ENCODE measurements around the gene FAM118B.
A peak's percentile ranks its signal among the peaks of the same experiment; 100 is the strongest.

Gene FAM118B

GRCh38 chr11:126211236-126212088 is at the start of gene FAM118B, which contains the start of gene RPUSD4:
TSS of gene FAM118B (plus strand) at chr11:126211782. CDS start at chr11:126235002, 23,220 bp downstream.
TSS of gene RPUSD4 (minus strand) at chr11:126211650. CDS start at chr11:126211638, 12 bp downstream.
- peak; percentile 97 for ATAC-seq (replicated peaks; ENCODE audit: extremely low read depth, poor library complexity, severe bottlenecking)
- peaks cover 40% of the 10 kb centered on the region for H3K4me1 Mint-ChIP-seq
- peak within 1 kb of the TSS; percentile 94 for H3K27ac Mint-ChIP-seq (ENCODE audit: low read depth)
- peak; percentile 98 to 100 for DNase-seq (ENCODE audit: low spot score in 2 of 2)
- peak within 1 kb of the TSS; percentile 93 for H3K4me3 Mint-ChIP-seq
- peaks cover 27% of the 10 kb centered on the region for H3K36me3 Mint-ChIP-seq (ENCODE audit: insufficient read depth)
- H3K9me3 Mint-ChIP-seq: no peaks in the 10 kb centered on the region
- H3K27me3 Mint-ChIP-seq: no peaks in the 10 kb centered on the region

DNA sequence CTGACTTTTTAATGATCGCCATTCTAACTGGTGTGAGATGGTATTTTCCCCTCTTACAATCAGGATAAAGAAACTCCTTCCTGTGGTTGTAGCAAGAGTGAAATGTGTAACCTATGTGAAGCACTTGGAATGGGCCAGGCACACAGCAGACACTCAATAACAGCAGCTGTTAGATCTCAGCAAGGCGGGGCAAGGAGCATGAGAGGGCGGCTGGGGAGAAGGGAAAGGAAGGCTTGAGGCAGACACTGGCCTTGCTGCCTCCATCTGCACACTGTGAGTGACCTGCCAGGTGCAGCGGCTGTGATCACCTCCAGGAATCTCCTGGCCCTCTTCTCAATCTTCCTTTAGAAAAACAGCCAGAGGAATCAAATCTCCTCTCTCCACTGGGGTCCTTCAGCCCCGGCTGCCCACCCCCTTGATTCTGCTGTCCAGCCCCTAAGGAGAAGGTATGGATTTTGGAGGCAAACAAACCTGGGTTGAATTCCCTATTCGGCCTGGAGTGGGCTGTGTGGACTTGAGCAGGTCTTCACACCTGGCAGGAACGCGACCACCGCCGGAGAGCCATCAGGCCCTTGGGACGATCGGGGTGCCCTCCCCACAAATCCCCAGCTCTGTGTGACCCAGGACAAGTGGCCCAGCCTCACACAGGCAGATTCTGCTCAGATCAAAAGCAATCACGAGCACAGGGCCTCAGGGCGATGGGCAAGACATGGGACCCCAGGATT is 49.1 kb upstream of the FAM118B start:
- H3K36me3 Mint-ChIP-seq (ENCODE audit: insufficient read depth): no peaks in the 10 kb centered on the region
- H3K27ac Mint-ChIP-seq (ENCODE audit: low read depth): no peak overlapping the region
- ATAC-seq (replicated peaks; ENCODE audit: extremely low read depth, poor library complexity, severe bottlenecking) (no peak), DNase-seq (ENCODE audit: low spot score in 2 of 2) (no peak)
- no peak overlapping the region for H3K4me3 Mint-ChIP-seq
- peaks cover 30% of the 10 kb centered on the region for H3K27me3 Mint-ChIP-seq
- no peaks in the 10 kb centered on the region for H3K4me1 Mint-ChIP-seq
- H3K9me3 Mint-ChIP-seq: no peaks in the 10 kb centered on the region

- Mint-ChIP-seq H3K27me3 (peaks cover 35% of the 10 kb centered on the region), H3K9me3 (no peaks in the 10 kb centered on the region), H3K27ac (ENCODE audit: low read depth) (no peak overlapping the region), H3K36me3 (ENCODE audit: insufficient read depth) (no peaks in the 10 kb centered on the region), H3K4me1 (no peaks in the 10 kb centered on the region), H3K4me3 (no peak overlapping the region)
- ATAC-seq (replicated peaks; ENCODE audit: extremely low read depth, poor library complexity, severe bottlenecking) (no peak), DNase-seq (ENCODE audit: low spot score in 2 of 2) (no peak)
Observed at GRCh38 chr11:126163074-126163700, 48.4 kb upstream of the FAM118B start.

GRCh38 chr11:126163779-126164178 is 47.8 kb upstream of the FAM118B start:
- no peak overlapping the region for H3K27ac Mint-ChIP-seq (ENCODE audit: low read depth)
- H3K4me3 Mint-ChIP-seq: no peak overlapping the region
- no peaks in the 10 kb centered on the region for H3K9me3 Mint-ChIP-seq
- no peak for ATAC-seq (replicated peaks; ENCODE audit: extremely low read depth, poor library complexity, severe bottlenecking)
- H3K36me3 Mint-ChIP-seq (ENCODE audit: insufficient read depth): no peaks in the 10 kb centered on the region
- DNase-seq (ENCODE audit: low spot score in 2 of 2): no peak
- H3K4me1 Mint-ChIP-seq: no peaks in the 10 kb centered on the region
- peaks cover 41% of the 10 kb centered on the region for H3K27me3 Mint-ChIP-seq

- no peaks in the 10 kb centered on the region for H3K4me1 Mint-ChIP-seq
- H3K27me3 Mint-ChIP-seq: peaks cover 51% of the 10 kb centered on the region
- ATAC-seq (replicated peaks; ENCODE audit: extremely low read depth, poor library complexity, severe bottlenecking): no peak
- H3K9me3 Mint-ChIP-seq: no peaks in the 10 kb centered on the region
- no peak for DNase-seq (ENCODE audit: low spot score in 2 of 2)
- no peak overlapping the region for H3K4me3 Mint-ChIP-seq
- no peaks in the 10 kb centered on the region for H3K36me3 Mint-ChIP-seq (ENCODE audit: insufficient read depth)
- no peak overlapping the region for H3K27ac Mint-ChIP-seq (ENCODE audit: low read depth)
Observed at GRCh38 chr11:126164781-126165180, 46.8 kb upstream of the FAM118B start.

- Mint-ChIP-seq H3K27me3 (peaks cover 52% of the 10 kb centered on the region), H3K27ac (ENCODE audit: low read depth) (no peak overlapping the region), H3K4me3 (no peak overlapping the region), H3K4me1 (no peaks in the 10 kb centered on the region), H3K36me3 (ENCODE audit: insufficient read depth) (no peaks in the 10 kb centered on the region), H3K9me3 (no peaks in the 10 kb centered on the region)
- DNase-seq (ENCODE audit: low spot score in 2 of 2): no peak
- ATAC-seq (replicated peaks; ENCODE audit: extremely low read depth, poor library complexity, severe bottlenecking): no peak
Observed at GRCh38 chr11:126165311-126165720, 46.3 kb upstream of the FAM118B start.

DNA sequence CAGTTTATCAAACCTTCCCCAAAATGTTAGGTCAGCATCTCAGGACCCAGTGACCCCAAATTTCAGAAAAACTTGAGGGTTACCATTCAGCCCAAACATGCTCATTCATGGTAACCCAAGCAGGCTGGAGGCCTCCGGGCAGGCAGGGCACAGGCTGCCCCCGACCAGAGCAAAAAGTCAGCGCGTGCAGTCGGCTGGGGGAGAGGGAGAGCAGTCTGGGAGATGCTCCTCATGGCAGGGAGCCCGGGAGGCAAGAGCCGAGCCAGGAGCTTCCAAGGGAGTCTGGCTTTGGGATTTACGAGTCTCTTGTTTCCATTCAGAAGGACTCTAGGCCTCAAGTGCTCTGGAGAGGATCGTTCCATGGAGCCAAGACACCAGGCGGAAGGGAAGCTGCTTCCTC is 45.8 kb upstream of the FAM118B start:
- no peak for DNase-seq (ENCODE audit: low spot score in 2 of 2)
- Mint-ChIP-seq H3K27me3 (peaks cover 54% of the 10 kb centered on the region), H3K4me3 (no peak overlapping the region), H3K36me3 (ENCODE audit: insufficient read depth) (no peaks in the 10 kb centered on the region), H3K27ac (ENCODE audit: low read depth) (no peak overlapping the region), H3K4me1 (no peaks in the 10 kb centered on the region), H3K9me3 (no peaks in the 10 kb centered on the region)
- no peak for ATAC-seq (replicated peaks; ENCODE audit: extremely low read depth, poor library complexity, severe bottlenecking)

- Mint-ChIP-seq H3K4me1 (no peaks in the 10 kb centered on the region), H3K36me3 (ENCODE audit: insufficient read depth) (no peaks in the 10 kb centered on the region), H3K4me3 (no peak overlapping the region), H3K27ac (ENCODE audit: low read depth) (no peak overlapping the region), H3K27me3 (peaks cover 60% of the 10 kb centered on the region), H3K9me3 (no peaks in the 10 kb centered on the region)
- DNase-seq (ENCODE audit: low spot score in 2 of 2) (no peak), ATAC-seq (replicated peaks; ENCODE audit: extremely low read depth, poor library complexity, severe bottlenecking) (no peak)
Observed at GRCh38 chr11:126166413-126166812, 45.2 kb upstream of the FAM118B start.

- Mint-ChIP-seq H3K4me3 (no peak overlapping the region), H3K27me3 (peaks cover 71% of the 10 kb centered on the region)
- no peak for DNase-seq (ENCODE audit: low spot score in 2 of 2)
Observed at GRCh38 chr11:126167488-126167887, 44.1 kb upstream of the FAM118B start.

GRCh38 chr11:126169291-126169690 is 42.3 kb upstream of the FAM118B start:
- peaks cover 2% of the 10 kb centered on the region for H3K36me3 Mint-ChIP-seq (ENCODE audit: insufficient read depth)
- no peaks in the 10 kb centered on the region for H3K4me1 Mint-ChIP-seq
- no peaks in the 10 kb centered on the region for H3K9me3 Mint-ChIP-seq
- H3K27me3 Mint-ChIP-seq: peaks cover 80% of the 10 kb centered on the region
- no peak for DNase-seq (ENCODE audit: low spot score in 2 of 2)
- H3K4me3 Mint-ChIP-seq: no peak overlapping the region
- no peak for ATAC-seq (replicated peaks; ENCODE audit: extremely low read depth, poor library complexity, severe bottlenecking)
- H3K27ac Mint-ChIP-seq (ENCODE audit: low read depth): no peak overlapping the region

More at GRCh38 chr11:126167488-126167887, 44.1 kb upstream of the FAM118B start:
- no peaks in the 10 kb centered on the region for H3K4me1 Mint-ChIP-seq
- H3K36me3 Mint-ChIP-seq (ENCODE audit: insufficient read depth): no peaks in the 10 kb centered on the region
- ATAC-seq (replicated peaks; ENCODE audit: extremely low read depth, poor library complexity, severe bottlenecking): no peak
- H3K27ac Mint-ChIP-seq (ENCODE audit: low read depth): no peak overlapping the region
- H3K9me3 Mint-ChIP-seq: no peaks in the 10 kb centered on the region

DNA sequence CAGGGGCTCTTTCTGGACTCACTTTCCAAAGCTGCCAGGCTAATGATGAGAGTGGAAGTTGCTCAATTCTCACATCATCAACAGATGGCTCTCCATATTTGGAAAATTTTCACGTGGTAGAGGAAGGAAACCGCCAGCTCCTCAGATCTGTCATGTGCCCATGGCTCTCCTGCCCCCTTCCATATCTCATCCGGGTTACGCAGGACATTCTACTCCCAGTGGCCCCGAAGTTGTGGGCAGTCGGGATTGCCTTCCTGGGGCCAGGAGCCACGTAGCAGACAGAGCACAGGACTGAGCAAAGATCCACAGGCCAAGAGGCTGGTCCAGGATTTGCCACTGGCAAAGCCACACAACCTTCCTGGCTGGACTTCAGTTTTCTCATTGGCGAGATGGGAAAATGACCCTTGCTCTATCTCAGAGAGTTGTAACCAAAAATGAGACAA is 39.0 kb upstream of the FAM118B start:
- H3K4me3 Mint-ChIP-seq: no peak overlapping the region
- no peak for DNase-seq (ENCODE audit: low spot score in 2 of 2)
- no peaks in the 10 kb centered on the region for H3K9me3 Mint-ChIP-seq
- H3K27me3 Mint-ChIP-seq: peaks cover 56% of the 10 kb centered on the region
- H3K27ac Mint-ChIP-seq (ENCODE audit: low read depth): no peak overlapping the region
- H3K4me1 Mint-ChIP-seq: no peaks in the 10 kb centered on the region
- no peak for ATAC-seq (replicated peaks; ENCODE audit: extremely low read depth, poor library complexity, severe bottlenecking)
- peaks cover 2% of the 10 kb centered on the region for H3K36me3 Mint-ChIP-seq (ENCODE audit: insufficient read depth)

GRCh38 chr11:126173257-126173656 is 38.3 kb upstream of the FAM118B start:
- Mint-ChIP-seq H3K27ac (ENCODE audit: low read depth) (no peak overlapping the region), H3K4me3 (no peak overlapping the region), H3K9me3 (no peaks in the 10 kb centered on the region), H3K4me1 (no peaks in the 10 kb centered on the region), H3K27me3 (peaks cover 52% of the 10 kb centered on the region), H3K36me3 (ENCODE audit: insufficient read depth) (peaks cover 2% of the 10 kb centered on the region)
- ATAC-seq (replicated peaks; ENCODE audit: extremely low read depth, poor library complexity, severe bottlenecking): no peak
- no peak for DNase-seq (ENCODE audit: low spot score in 2 of 2)

All from central memory CD8-positive, alpha-beta T cell (primary cell).